HepG2 (cell line): Measurements from ENCODE around the gene TBCD. TPM values are rescaled to one million over a fixed set of nuclear protein-coding genes. Genes with fewer than 3 reads are reported as not detected.

Experiments used
- ATM ChIP-seq: fragments of 450-650 bp; IDR thresholded peaks from 2 replicates; pipeline ENCODE4 v1.7.1; 2017; ENCODE audit warnings: mild to moderate bottlenecking, borderline replicate concordance
- EEA1 ChIP-seq: sonication (generic); formaldehyde crosslinking; IDR thresholded peaks from 2 replicates; pipeline ENCODE4 v1.5.1; 2020; ENCODE audit warnings: mild to moderate bottlenecking, missing genetic modification reagents, borderline replicate concordance
- FOXO1 ChIP-seq: sonication (generic); formaldehyde crosslinking; IDR thresholded peaks from 2 replicates; pipeline ENCODE4 v1.4.0; 2020; ENCODE audit warnings: missing genetic modification reagents
- JARID2 ChIP-seq: sonication (generic); formaldehyde crosslinking; IDR thresholded peaks from 2 replicates; pipeline ENCODE4 v1.8.1; 2023; ENCODE audit warnings: missing genetic modification reagents, inconsistent platforms; ENCODE audit not compliant: insufficient replicate concordance
- JUND ChIP-seq: sonication (generic); formaldehyde crosslinking; IDR thresholded peaks from 2 replicates; pipeline ENCODE4 v1.8.0; 2022; ENCODE audit warnings: mild to moderate bottlenecking, missing genetic modification reagents
- MEF2D ChIP-seq: sonication (generic); formaldehyde crosslinking; IDR thresholded peaks from 2 replicates; pipeline ENCODE4 v1.5.1; 2020; ENCODE audit warnings: mild to moderate bottlenecking, missing genetic modification reagents
- MTA1 ChIP-seq: sonication (generic); formaldehyde crosslinking; IDR thresholded peaks from 2 replicates; pipeline ENCODE4 v1.4.0; 2020; ENCODE audit warnings: missing genetic modification reagents, mild to moderate bottlenecking, borderline replicate concordance
- RAD21 ChIP-seq: fragments of 450-650 bp; formaldehyde crosslinking; IDR thresholded peaks from 2 replicates; pipeline ENCODE4 v1.5.0; 2020; ENCODE audit warnings: mild to moderate bottlenecking
- RAD51 ChIP-seq: fragments of 450-650 bp; IDR thresholded peaks from 2 replicates; pipeline ENCODE4 v1.6.1; 2016; ENCODE audit warnings: borderline replicate concordance
- REXO4 ChIP-seq: sonication (generic); formaldehyde crosslinking; IDR thresholded peaks from 2 replicates; pipeline ENCODE4 v1.8.0; 2022; ENCODE audit warnings: missing genetic modification reagents, mild to moderate bottlenecking, borderline replicate concordance
- RFXANK ChIP-seq: IDR thresholded peaks from 2 replicates; pipeline ENCODE4 v1.6.1; 2016
- SP140L ChIP-seq: sonication (generic); formaldehyde crosslinking; IDR thresholded peaks from 2 replicates; pipeline ENCODE4 v1.4.0; 2020; ENCODE audit warnings: missing genetic modification reagents, borderline replicate concordance
- ZNF33B ChIP-seq: sonication (generic); formaldehyde crosslinking; IDR thresholded peaks from 2 replicates; pipeline ENCODE4 v1.5.1; 2020; ENCODE audit warnings: mild to moderate bottlenecking, missing genetic modification reagents
- ZNF747 ChIP-seq: sonication (generic); formaldehyde crosslinking; IDR thresholded peaks from 2 replicates; pipeline ENCODE4 v1.8.1; 2023; ENCODE audit warnings: missing genetic modification reagents, mild to moderate bottlenecking, borderline replicate concordance
- ZSCAN12 ChIP-seq: sonication (generic); formaldehyde crosslinking; IDR thresholded peaks from 2 replicates; pipeline ENCODE4 v1.9.0; 2021; ENCODE audit warnings: mild to moderate bottlenecking, missing genetic modification reagents
- ZSCAN9 ChIP-seq: IDR thresholded peaks from 2 replicates; pipeline ENCODE4 v1.6.1; 2016; ENCODE audit warnings: borderline replicate concordance
- polyA plus RNA-seq, 8 experiments: library from polyadenylated mRNA; depleted of rRNA in 3 of 8; stranded (reverse) in 7 of 8; unstranded in 1 of 8; fragments of >200 nt; fragmentation: Illumina TruSeq in 4 of 8; extraction: Trizol in 4 of 8; gene quantifications; 2 replicates each; pipeline versions ENCODE4 v1.2.1 to v1.2.3, GENCODE V29; 2011 to 2016; ENCODE audit warnings: low read depth in 4 of 8, missing spikeins in 1 of 8, mixed read lengths in 1 of 8; ENCODE audit not compliant: insufficient read depth in 1 of 8
- total RNA-seq, 5 experiments: library from RNA; depleted of rRNA; stranded (reverse); fragments of >200 nt; fragmentation: Illumina TruSeq; extraction: Trizol; gene quantifications; 2 replicates each; pipeline ENCODE4 v1.2.3, GENCODE V29; 2016; ENCODE audit warnings: low read depth in 1 of 5
- TF ChIP-seq, protein P1 (sequence below): sonication (generic); formaldehyde crosslinking; IDR thresholded peaks from 2 replicates; pipeline ENCODE4 v1.5.0; 2020; ENCODE audit warnings: missing genetic modification reagents
- TF ChIP-seq, protein P2 (sequence below): sonication (generic); formaldehyde crosslinking; conservative IDR thresholded peaks from 2 replicates; pipeline ENCODE4 v1.8.0; 2022; ENCODE audit warnings: mild to moderate bottlenecking, moderate library complexity, missing genetic modification reagents
- TF ChIP-seq, protein P3 (sequence below): sonication (generic); formaldehyde crosslinking; IDR thresholded peaks from 2 replicates; pipeline ENCODE4 v1.5.0; 2020; ENCODE audit warnings: missing genetic modification reagents
- TF ChIP-seq, protein P4 (sequence below): sonication (generic); formaldehyde crosslinking; IDR thresholded peaks from 2 replicates; pipeline ENCODE4 v1.4.0; 2020; ENCODE audit warnings: mild to moderate bottlenecking, missing genetic modification reagents
- TF ChIP-seq, protein P5 (sequence below): sonication (generic); formaldehyde crosslinking; IDR thresholded peaks from 2 replicates; pipeline ENCODE4 v1.5.1; 2020; ENCODE audit warnings: mild to moderate bottlenecking, missing genetic modification reagents, borderline replicate concordance
- TF ChIP-seq, protein P6 (sequence below): sonication (generic); formaldehyde crosslinking; IDR thresholded peaks from 2 replicates; pipeline ENCODE4 v1.5.1; 2020; ENCODE audit warnings: mild to moderate bottlenecking, moderate library complexity, missing genetic modification reagents

Gene TBCD
- total and polyA plus RNA-seq, 2 of the 13 experiments (the other 11 are each of a cell fraction or from before 2014, with no cell fraction given): 33.9 to 54.8 TPM

DNA sequence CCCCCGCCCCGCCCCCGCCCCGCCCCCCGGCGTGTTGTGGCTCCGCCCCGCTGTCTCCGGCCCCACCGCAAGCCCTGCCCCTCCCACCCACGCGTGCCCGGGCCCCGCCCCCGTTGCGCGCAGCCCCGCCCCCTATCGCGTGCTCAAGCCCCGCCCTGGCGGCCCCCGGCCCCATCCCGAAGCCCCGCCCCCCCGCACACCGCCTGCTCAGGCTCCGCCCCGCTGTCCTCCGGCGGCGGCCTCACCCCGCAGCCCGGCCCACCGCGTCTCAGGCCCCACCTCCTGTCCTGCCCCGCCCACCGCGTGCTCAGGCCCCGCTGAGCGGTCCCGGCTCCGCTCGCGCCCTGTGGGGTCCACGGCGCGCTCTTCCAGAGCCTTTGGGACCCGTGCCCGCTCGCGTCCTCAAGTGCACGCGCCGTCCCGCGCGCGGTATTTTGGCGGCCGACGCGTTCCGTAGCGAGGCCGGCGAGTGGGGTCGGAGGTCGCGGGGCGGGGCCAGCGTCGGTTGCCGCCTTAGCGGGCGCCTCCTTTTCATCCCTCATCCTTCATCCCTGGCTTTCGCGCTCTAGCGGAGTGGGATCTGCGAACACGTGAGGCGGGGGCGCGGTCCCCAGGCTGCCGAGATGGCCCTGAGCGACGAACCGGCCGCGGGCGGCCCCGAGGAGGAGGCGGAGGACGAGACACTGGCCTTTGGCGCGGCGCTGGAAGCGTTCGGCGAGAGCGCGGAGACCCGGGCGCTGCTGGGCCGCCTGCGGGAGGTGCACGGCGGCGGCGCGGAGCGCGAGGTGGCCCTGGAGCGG lies at the start of gene TBCD (continued):
- TF ChIP-seq, protein P1, sequence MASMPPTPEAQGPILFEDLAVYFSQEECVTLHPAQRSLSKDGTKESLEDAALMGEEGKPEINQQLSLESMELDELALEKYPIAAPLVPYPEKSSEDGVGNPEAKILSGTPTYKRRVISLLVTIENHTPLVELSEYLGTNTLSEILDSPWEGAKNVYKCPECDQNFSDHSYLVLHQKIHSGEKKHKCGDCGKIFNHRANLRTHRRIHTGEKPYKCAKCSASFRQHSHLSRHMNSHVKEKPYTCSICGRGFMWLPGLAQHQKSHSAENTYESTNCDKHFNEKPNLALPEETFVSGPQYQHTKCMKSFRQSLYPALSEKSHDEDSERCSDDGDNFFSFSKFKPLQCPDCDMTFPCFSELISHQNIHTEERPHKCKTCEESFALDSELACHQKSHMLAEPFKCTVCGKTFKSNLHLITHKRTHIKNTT (CRISPR knock-in tag): 0 out of 2 replicates have a peak, but pooled peaks have one; percentile 73
- TF ChIP-seq, protein P2, sequence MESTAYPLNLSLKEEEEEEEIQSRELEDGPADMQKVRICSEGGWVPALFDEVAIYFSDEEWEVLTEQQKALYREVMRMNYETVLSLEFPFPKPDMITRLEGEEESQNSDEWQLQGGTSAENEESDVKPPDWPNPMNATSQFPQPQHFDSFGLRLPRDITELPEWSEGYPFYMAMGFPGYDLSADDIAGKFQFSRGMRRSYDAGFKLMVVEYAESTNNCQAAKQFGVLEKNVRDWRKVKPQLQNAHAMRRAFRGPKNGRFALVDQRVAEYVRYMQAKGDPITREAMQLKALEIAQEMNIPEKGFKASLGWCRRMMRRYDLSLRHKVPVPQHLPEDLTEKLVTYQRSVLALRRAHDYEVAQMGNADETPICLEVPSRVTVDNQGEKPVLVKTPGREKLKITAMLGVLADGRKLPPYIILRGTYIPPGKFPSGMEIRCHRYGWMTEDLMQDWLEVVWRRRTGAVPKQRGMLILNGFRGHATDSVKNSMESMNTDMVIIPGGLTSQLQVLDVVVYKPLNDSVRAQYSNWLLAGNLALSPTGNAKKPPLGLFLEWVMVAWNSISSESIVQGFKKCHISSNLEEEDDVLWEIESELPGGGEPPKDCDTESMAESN (CRISPR knock-in tag): peak; percentile 98
- TF ChIP-seq JUND (CRISPR knock-in tag): peak; percentile 63; the same call in 1 of the 2 replicates
- TF ChIP-seq ZSCAN9 (CRISPR knock-in tag): peak; percentile 89; the same call in 1 of the 2 replicates
- peak; percentile 43; the same call in 1 of the 2 replicates for TF ChIP-seq EEA1
- TF ChIP-seq FOXO1: peak; percentile 72; the same call in 1 of the 2 replicates
- TF ChIP-seq ATM: no peak
- TF ChIP-seq, protein P3, sequence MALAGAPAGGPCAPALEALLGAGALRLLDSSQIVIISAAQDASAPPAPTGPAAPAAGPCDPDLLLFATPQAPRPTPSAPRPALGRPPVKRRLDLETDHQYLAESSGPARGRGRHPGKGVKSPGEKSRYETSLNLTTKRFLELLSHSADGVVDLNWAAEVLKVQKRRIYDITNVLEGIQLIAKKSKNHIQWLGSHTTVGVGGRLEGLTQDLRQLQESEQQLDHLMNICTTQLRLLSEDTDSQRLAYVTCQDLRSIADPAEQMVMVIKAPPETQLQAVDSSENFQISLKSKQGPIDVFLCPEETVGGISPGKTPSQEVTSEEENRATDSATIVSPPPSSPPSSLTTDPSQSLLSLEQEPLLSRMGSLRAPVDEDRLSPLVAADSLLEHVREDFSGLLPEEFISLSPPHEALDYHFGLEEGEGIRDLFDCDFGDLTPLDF (CRISPR knock-in tag): peak; percentile 93
- peak; percentile 74 for TF ChIP-seq RAD21 (CRISPR knock-in tag)
- no peak for TF ChIP-seq RAD51
- TF ChIP-seq, protein P4, sequence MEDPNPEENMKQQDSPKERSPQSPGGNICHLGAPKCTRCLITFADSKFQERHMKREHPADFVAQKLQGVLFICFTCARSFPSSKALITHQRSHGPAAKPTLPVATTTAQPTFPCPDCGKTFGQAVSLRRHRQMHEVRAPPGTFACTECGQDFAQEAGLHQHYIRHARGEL (CRISPR knock-in tag): no peak
- peak; percentile 87; the same call in 1 of the 2 replicates for TF ChIP-seq SP140L
- TF ChIP-seq, protein P5, sequence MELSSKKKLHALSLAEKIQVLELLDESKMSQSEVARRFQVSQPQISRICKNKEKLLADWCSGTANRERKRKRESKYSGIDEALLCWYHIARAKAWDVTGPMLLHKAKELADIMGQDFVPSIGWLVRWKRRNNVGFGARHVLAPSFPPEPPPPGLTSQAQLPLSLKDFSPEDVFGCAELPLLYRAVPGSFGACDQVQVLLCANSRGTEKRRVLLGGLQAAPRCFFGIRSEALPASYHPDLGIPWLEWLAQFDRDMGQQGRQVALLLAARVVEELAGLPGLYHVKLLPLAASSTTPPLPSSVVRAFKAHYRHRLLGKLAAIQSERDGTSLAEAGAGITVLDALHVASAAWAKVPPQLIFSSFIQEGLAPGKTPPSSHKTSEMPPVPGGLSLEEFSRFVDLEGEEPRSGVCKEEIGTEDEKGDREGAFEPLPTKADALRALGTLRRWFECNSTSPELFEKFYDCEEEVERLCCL (CRISPR knock-in tag): peak; percentile 20; the same call in 1 of the 2 replicates
- peak; percentile 89; the same call in 1 of the 2 replicates for TF ChIP-seq MTA1 (CRISPR knock-in tag)
- no peak; the same call in 1 of the 2 replicates for TF ChIP-seq ZNF33B (CRISPR knock-in tag)
- TF ChIP-seq, protein P6, sequence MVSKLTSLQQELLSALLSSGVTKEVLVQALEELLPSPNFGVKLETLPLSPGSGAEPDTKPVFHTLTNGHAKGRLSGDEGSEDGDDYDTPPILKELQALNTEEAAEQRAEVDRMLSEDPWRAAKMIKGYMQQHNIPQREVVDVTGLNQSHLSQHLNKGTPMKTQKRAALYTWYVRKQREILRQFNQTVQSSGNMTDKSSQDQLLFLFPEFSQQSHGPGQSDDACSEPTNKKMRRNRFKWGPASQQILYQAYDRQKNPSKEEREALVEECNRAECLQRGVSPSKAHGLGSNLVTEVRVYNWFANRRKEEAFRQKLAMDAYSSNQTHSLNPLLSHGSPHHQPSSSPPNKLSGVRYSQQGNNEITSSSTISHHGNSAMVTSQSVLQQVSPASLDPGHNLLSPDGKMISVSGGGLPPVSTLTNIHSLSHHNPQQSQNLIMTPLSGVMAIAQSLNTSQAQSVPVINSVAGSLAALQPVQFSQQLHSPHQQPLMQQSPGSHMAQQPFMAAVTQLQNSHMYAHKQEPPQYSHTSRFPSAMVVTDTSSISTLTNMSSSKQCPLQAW: peak; percentile 90
- 0 out of 2 replicates have a peak, but pooled peaks have one; percentile 44 for TF ChIP-seq MEF2D (CRISPR knock-in tag)
- TF ChIP-seq ZSCAN12: peak; percentile 89; the same call in 1 of the 2 replicates
- peak; percentile 98 for TF ChIP-seq ZNF747 (CRISPR knock-in tag)
- no peak for TF ChIP-seq RFXANK (CRISPR knock-in tag)
- TF ChIP-seq JARID2 (CRISPR knock-in tag): no peak
- no peak for TF ChIP-seq REXO4
